K562 (cell line): Measurements from ENCODE around the gene NUDT6.
"Not testable (repeated sequence)": the region's sequence is repeated elsewhere in the genome, so short reads cannot be mapped to it uniquely, and the experiment has no call there.

Source experiments
- CAMTA2 ChIP-seq: fragments of 250-450 bp; sonication (Bioruptor Pico); conservative IDR thresholded peaks from 2 replicates; pipeline ENCODE4 v1.5.1; 2022
- CREB1 ChIP-seq, 2 experiments: sonication (generic) in 1 of 2; formaldehyde crosslinking in 1 of 2; IDR thresholded peaks; 2 replicates each; pipeline versions ENCODE4 v1.6.1 to v1.8.0; 2012 to 2022; ENCODE audit warnings: inconsistent platforms in 1 of 2, mild to moderate bottlenecking in 1 of 2, missing genetic modification reagents in 1 of 2, moderate library complexity in 1 of 2
- HDAC2 ChIP-seq: fragments of 450-650 bp; IDR thresholded peaks from 2 replicates; pipeline ENCODE4 v1.6.1; 2016; ENCODE audit warnings: mild to moderate bottlenecking
- HDAC6 ChIP-seq: IDR thresholded peaks from 2 replicates; pipeline ENCODE4 v1.6.1; 2012; ENCODE audit warnings: low read depth, mild to moderate bottlenecking, control low read depth, inconsistent platforms, low read length, moderate library complexity
- JUND ChIP-seq, 2 experiments: IDR thresholded peaks; 2 replicates in 1 of 2; 3 replicates in 1 of 2; pipeline ENCODE4 v1.6.1; 2011; ENCODE audit warnings: borderline replicate concordance in 2 of 2, low read depth in 2 of 2, low read length in 2 of 2, improper control_type of control experiment in 1 of 2, missing biosample characterization in 1 of 2, missing genetic modification characterization in 1 of 2, missing genetic modification reagents in 1 of 2
- PHF8 ChIP-seq: fragments of 200-600 bp; sonication (generic); IDR thresholded peaks from 2 replicates; pipeline ENCODE4 v1.6.1; 2012; ENCODE audit warnings: mixed run types, mild to moderate bottlenecking, inconsistent platforms, low read length, moderate library complexity, borderline replicate concordance
- POLR2AphosphoS5 ChIP-seq: IDR thresholded peaks from 2 replicates; pipeline ENCODE4 v1.6.1; 2011; ENCODE audit warnings: mild to moderate bottlenecking, low read depth, low read length, moderate library complexity; ENCODE audit not compliant: control insufficient read depth, insufficient read depth
- XRCC5 ChIP-seq: fragments of 200-400 bp; formaldehyde crosslinking; IDR thresholded peaks from 2 replicates; pipeline ENCODE4 v1.6.1; 2017; ENCODE audit warnings: low read depth, mild to moderate bottlenecking, low read length
- TF ChIP-seq, protein P1 (sequence below), 3 experiments: IDR thresholded peaks in 2 of 3; conservative IDR thresholded peaks in 1 of 3; 2 replicates each; pipeline ENCODE4 v1.5.1; 2011 to 2012; ENCODE audit warnings: low read length in 3 of 3, mild to moderate bottlenecking in 3 of 3, control low read depth in 2 of 3, improper control_type of control experiment in 1 of 3, inconsistent platforms in 1 of 3, low read depth in 1 of 3, mixed read lengths in 1 of 3, moderate library complexity in 1 of 3; ENCODE audit not compliant: insufficient read depth in 2 of 3
- TF ChIP-seq, protein P2 (sequence below): sonication (generic); formaldehyde crosslinking; IDR thresholded peaks from 2 replicates; pipeline ENCODE4 v1.8.0; 2022; ENCODE audit warnings: missing genetic modification reagents, mild to moderate bottlenecking, borderline replicate concordance
- TF ChIP-seq, protein P3 (sequence below): sonication (generic); formaldehyde crosslinking; IDR thresholded peaks from 2 replicates; pipeline ENCODE4 v1.8.1; 2023; ENCODE audit warnings: mild to moderate bottlenecking, missing genetic modification reagents
- TF ChIP-seq, protein P4 (sequence below): fragments of 250-450 bp; sonication (Bioruptor Pico); IDR thresholded peaks from 2 replicates; pipeline ENCODE4 v1.4.0; 2020; ENCODE audit warnings: mild to moderate bottlenecking, moderate library complexity

DNA sequence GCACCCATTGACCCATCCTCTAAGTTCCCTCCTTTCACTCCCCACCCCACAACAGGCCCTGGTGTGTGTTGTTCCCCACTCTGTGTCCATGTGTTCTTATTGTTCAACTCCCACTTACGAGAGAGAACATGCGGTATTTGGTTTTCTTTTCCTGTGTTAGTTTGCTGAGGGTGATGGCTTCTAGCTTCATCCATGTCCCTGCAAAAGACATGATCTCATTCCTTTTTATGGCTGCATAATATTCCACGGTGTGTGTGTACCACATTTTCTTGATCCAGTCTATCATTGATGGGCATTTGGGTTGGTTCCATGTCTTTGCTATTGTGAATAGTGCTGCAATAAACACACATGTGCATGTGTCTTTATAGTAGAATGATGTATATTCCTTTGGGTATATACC, 54.2 kb downstream of the NUDT6 start:
- TF ChIP-seq, protein P1, sequence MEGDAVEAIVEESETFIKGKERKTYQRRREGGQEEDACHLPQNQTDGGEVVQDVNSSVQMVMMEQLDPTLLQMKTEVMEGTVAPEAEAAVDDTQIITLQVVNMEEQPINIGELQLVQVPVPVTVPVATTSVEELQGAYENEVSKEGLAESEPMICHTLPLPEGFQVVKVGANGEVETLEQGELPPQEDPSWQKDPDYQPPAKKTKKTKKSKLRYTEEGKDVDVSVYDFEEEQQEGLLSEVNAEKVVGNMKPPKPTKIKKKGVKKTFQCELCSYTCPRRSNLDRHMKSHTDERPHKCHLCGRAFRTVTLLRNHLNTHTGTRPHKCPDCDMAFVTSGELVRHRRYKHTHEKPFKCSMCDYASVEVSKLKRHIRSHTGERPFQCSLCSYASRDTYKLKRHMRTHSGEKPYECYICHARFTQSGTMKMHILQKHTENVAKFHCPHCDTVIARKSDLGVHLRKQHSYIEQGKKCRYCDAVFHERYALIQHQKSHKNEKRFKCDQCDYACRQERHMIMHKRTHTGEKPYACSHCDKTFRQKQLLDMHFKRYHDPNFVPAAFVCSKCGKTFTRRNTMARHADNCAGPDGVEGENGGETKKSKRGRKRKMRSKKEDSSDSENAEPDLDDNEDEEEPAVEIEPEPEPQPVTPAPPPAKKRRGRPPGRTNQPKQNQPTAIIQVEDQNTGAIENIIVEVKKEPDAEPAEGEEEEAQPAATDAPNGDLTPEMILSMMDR (IDR thresholded peaks at IDR 0.05 in 2 of 3, conservative IDR thresholded peaks at IDR 0.05 in 1 of 3; ENCODE audit: insufficient read depth in 2 of 3, low read depth in 1 of 3, low read length in 3 of 3) = not testable (repeated sequence)
- not testable (repeated sequence) for TF ChIP-seq HDAC2; XRCC5; CREB1 (IDR thresholded peaks at IDR 0.05); CREB1 (CRISPR knock-in tag; IDR thresholded peaks at IDR 0.05); PHF8; POLR2AphosphoS5; CAMTA2 (CRISPR knock-in tag); HDAC6; JUND (IDR thresholded peaks at IDR 0.05; ENCODE audit: borderline replicate concordance, low read depth, low read length); JUND (tag; IDR thresholded peaks at IDR 0.05; ENCODE audit: borderline replicate concordance, low read depth, low read length)
- TF ChIP-seq, protein P2, sequence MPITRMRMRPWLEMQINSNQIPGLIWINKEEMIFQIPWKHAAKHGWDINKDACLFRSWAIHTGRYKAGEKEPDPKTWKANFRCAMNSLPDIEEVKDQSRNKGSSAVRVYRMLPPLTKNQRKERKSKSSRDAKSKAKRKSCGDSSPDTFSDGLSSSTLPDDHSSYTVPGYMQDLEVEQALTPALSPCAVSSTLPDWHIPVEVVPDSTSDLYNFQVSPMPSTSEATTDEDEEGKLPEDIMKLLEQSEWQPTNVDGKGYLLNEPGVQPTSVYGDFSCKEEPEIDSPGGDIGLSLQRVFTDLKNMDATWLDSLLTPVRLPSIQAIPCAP (CRISPR knock-in tag) = not testable (repeated sequence)
- TF ChIP-seq, protein P3, sequence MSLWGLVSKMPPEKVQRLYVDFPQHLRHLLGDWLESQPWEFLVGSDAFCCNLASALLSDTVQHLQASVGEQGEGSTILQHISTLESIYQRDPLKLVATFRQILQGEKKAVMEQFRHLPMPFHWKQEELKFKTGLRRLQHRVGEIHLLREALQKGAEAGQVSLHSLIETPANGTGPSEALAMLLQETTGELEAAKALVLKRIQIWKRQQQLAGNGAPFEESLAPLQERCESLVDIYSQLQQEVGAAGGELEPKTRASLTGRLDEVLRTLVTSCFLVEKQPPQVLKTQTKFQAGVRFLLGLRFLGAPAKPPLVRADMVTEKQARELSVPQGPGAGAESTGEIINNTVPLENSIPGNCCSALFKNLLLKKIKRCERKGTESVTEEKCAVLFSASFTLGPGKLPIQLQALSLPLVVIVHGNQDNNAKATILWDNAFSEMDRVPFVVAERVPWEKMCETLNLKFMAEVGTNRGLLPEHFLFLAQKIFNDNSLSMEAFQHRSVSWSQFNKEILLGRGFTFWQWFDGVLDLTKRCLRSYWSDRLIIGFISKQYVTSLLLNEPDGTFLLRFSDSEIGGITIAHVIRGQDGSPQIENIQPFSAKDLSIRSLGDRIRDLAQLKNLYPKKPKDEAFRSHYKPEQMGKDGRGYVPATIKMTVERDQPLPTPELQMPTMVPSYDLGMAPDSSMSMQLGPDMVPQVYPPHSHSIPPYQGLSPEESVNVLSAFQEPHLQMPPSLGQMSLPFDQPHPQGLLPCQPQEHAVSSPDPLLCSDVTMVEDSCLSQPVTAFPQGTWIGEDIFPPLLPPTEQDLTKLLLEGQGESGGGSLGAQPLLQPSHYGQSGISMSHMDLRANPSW = not testable (repeated sequence)
- TF ChIP-seq, protein P4, sequence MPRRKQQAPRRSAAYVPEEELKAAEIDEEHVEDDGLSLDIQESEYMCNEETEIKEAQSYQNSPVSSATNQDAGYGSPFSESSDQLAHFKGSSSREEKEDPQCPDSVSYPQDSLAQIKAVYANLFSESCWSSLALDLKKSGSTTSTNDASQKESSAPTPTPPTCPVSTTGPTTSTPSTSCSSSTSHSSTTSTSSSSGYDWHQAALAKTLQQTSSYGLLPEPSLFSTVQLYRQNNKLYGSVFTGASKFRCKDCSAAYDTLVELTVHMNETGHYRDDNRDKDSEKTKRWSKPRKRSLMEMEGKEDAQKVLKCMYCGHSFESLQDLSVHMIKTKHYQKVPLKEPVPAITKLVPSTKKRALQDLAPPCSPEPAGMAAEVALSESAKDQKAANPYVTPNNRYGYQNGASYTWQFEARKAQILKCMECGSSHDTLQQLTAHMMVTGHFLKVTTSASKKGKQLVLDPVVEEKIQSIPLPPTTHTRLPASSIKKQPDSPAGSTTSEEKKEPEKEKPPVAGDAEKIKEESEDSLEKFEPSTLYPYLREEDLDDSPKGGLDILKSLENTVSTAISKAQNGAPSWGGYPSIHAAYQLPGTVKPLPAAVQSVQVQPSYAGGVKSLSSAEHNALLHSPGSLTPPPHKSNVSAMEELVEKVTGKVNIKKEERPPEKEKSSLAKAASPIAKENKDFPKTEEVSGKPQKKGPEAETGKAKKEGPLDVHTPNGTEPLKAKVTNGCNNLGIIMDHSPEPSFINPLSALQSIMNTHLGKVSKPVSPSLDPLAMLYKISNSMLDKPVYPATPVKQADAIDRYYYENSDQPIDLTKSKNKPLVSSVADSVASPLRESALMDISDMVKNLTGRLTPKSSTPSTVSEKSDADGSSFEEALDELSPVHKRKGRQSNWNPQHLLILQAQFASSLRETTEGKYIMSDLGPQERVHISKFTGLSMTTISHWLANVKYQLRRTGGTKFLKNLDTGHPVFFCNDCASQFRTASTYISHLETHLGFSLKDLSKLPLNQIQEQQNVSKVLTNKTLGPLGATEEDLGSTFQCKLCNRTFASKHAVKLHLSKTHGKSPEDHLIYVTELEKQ (CRISPR knock-in tag) = not testable (repeated sequence)
